Endothelial cell of umbilical vein (primary cell): ENCODE results near the gene GPR61.

Experiments
- POLR2A ChIP-seq: IDR thresholded peaks from 2 replicates; pipeline ENCODE4 v1.6.1; 2012; ENCODE audit warnings: low read depth, mild to moderate bottlenecking, control low read depth, low read length
- POLR2AphosphoS5 ChIP-seq: IDR thresholded peaks from 2 replicates; pipeline ENCODE4 v1.6.1; 2012; ENCODE audit warnings: low read depth, mild to moderate bottlenecking, control low read depth, low read length, moderate library complexity; ENCODE audit not compliant: insufficient read depth
- TF ChIP-seq, protein P1 (sequence below), 2 donors: IDR thresholded peaks; 1 replicate in 1 of 2; 2 replicates in 1 of 2; pipeline ENCODE4 v1.5.1; 2011; ENCODE audit warnings: low read length in 2 of 2, mild to moderate bottlenecking in 2 of 2, moderate library complexity in 2 of 2, control low read depth in 1 of 2, inconsistent platforms in 1 of 2, low read depth in 1 of 2; ENCODE audit not compliant: insufficient read depth in 1 of 2; ENCODE audit errors: extremely low read depth in 1 of 2

DNA sequence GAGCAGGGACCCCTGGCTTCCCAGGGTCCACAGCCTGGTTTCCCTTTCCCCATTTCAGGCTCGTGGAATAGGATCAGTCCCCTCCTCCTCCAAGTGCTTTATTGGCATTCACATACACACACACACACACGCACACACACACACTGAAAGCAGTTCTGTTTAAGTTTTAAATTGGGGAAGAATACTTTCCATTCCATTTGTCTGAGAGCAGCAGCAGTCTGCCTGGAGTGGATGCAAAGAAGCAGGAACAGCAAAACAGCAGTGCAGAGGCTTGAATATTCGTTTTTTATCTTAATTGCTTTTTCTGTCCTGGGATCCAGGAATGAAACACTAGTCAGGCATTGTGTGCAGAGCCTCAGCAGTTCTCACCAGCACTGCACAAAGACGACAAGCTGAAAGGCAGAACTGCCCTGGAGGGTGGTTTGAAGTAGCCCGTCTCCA is 38.7 kb upstream of the GPR61 start:
- TF ChIP-seq, protein P1, sequence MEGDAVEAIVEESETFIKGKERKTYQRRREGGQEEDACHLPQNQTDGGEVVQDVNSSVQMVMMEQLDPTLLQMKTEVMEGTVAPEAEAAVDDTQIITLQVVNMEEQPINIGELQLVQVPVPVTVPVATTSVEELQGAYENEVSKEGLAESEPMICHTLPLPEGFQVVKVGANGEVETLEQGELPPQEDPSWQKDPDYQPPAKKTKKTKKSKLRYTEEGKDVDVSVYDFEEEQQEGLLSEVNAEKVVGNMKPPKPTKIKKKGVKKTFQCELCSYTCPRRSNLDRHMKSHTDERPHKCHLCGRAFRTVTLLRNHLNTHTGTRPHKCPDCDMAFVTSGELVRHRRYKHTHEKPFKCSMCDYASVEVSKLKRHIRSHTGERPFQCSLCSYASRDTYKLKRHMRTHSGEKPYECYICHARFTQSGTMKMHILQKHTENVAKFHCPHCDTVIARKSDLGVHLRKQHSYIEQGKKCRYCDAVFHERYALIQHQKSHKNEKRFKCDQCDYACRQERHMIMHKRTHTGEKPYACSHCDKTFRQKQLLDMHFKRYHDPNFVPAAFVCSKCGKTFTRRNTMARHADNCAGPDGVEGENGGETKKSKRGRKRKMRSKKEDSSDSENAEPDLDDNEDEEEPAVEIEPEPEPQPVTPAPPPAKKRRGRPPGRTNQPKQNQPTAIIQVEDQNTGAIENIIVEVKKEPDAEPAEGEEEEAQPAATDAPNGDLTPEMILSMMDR (IDR thresholded peaks at IDR 0.05; ENCODE audit: extremely low read depth in 1 of 2, insufficient read depth in 1 of 2, low read depth in 1 of 2, low read length in 2 of 2) = no peak
- no peak for TF ChIP-seq POLR2A
- no peak for TF ChIP-seq POLR2AphosphoS5
